ENCODE results near the gene ADISSP. TPM values are rescaled to one million over a fixed set of nuclear protein-coding genes. Genes with fewer than 3 reads are reported as not detected.

ADISSP gene
- total and polyA plus RNA-seq, 2 of the 13 experiments (the other 11 are each of a cell fraction or from before 2014, with no cell fraction given) = 38.3 to 90.6 TPM

DNA sequence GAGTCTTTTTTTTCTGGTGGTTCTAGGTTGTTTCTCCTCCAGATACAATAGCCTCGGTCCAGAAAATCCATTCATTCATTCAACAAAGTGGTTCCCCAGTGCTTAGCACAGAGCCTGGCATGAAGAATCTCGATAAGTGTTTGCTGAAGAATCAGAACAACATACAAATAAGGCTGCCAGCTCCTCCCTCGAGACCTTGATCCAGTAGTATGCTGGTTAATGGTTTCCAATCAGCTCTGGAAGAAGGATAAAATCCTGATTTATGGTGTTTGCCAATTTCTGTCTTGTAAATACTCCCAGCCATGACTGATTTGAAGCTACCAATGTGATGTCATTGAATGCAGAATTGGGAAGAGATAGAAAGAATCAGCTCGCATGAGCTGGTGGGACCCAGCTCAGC is 31.8 kb downstream of the ADISSP start:
- BruUV-seq (replicated peaks) = no TSS peak
- WGBS (ENCODE audit: low lambda C conversion rate) = 23% methylated on average over 4 of the region's 4 CpGs
- in situ Hi-C loops (cut with HindIII; ENCODE audit: extremely low pct_ligation_motif_present, low pct_unique_long_range_greater_than_20kb) (no loop called here), intact Hi-C loops (cut with micrococcal nuclease; ENCODE audit: unreplicated experiment) (no loop called here)
- Histone ChIP-seq H3K27me3 (ENCODE audit: control insufficient read depth in 1 of 2, insufficient read depth in 2 of 2, low read length in 2 of 2) (peaks cover 12 to 40% of the 10 kb centered on the region in 2 experiments), H3K4me3 (replicated peaks in 1 of 3; ENCODE audit: insufficient read depth in 1 of 3, low read depth in 2 of 3, low read length in 3 of 3) (no peak overlapping the region), H3K36me3 (replicated peaks in 1 of 2; ENCODE audit: control insufficient read depth in 1 of 2, insufficient read depth in 2 of 2, low read length in 2 of 2) (no peaks in the 10 kb centered on the region), H3K27ac (ENCODE audit: extremely low read length, insufficient read depth, low read length) (no peak overlapping the region), H3K79me2 (ENCODE audit: insufficient read depth, low read length) (no peaks in the 10 kb centered on the region), H4K20me1 (ENCODE audit: insufficient read depth, low read length) (no peaks in the 10 kb centered on the region), H3K9me3 (ENCODE audit: low read length) (no peaks in the 10 kb centered on the region), H3K4me2 (ENCODE audit: low read depth, low read length) (no peak overlapping the region), H3K4me1 (ENCODE audit: insufficient read depth, low read length) (peaks cover 42% of the 10 kb centered on the region), H2AFZ (ENCODE audit: low read length) (no peak overlapping the region), H3K9ac (ENCODE audit: insufficient read depth, low read depth, low read length) (no peak overlapping the region)
- POLR2A ChIA-PET = interaction anchor here (1.2 kb wide), 1 partner anchor 9 kb away, joined by 5 read pairs; no protein-coding TSS in a partner anchor
- CTCF ChIA-PET (ENCODE audit: low intra/inter-chr PET ratio, low total read pairs) = no interaction called here
- ATAC-seq (no peak), DNase-seq (ENCODE audit: low spot score) (no peak), FAIRE-seq (no peak)
- TF ChIP-seq HMG20A (CRISPR knock-in tag; IDR thresholded peaks at IDR 0.05; ENCODE audit: borderline replicate concordance) = no peak
- TF ChIP-seq, protein P1, sequence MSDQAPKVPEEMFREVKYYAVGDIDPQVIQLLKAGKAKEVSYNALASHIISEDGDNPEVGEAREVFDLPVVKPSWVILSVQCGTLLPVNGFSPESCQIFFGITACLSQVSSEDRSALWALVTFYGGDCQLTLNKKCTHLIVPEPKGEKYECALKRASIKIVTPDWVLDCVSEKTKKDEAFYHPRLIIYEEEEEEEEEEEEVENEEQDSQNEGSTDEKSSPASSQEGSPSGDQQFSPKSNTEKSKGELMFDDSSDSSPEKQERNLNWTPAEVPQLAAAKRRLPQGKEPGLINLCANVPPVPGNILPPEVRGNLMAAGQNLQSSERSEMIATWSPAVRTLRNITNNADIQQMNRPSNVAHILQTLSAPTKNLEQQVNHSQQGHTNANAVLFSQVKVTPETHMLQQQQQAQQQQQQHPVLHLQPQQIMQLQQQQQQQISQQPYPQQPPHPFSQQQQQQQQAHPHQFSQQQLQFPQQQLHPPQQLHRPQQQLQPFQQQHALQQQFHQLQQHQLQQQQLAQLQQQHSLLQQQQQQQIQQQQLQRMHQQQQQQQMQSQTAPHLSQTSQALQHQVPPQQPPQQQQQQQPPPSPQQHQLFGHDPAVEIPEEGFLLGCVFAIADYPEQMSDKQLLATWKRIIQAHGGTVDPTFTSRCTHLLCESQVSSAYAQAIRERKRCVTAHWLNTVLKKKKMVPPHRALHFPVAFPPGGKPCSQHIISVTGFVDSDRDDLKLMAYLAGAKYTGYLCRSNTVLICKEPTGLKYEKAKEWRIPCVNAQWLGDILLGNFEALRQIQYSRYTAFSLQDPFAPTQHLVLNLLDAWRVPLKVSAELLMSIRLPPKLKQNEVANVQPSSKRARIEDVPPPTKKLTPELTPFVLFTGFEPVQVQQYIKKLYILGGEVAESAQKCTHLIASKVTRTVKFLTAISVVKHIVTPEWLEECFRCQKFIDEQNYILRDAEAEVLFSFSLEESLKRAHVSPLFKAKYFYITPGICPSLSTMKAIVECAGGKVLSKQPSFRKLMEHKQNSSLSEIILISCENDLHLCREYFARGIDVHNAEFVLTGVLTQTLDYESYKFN (CRISPR knock-in tag; conservative IDR thresholded peaks at IDR 0.05) = no peak
- no peak for TF ChIP-seq ESRRA (CRISPR knock-in tag; IDR thresholded peaks at IDR 0.05; ENCODE audit: low read depth)
- no peak for TF ChIP-seq ZNF816 (CRISPR knock-in tag; IDR thresholded peaks at IDR 0.05; ENCODE audit: borderline replicate concordance)
- TF ChIP-seq HOXA5 (CRISPR knock-in tag; IDR thresholded peaks at IDR 0.05) = no peak
- TF ChIP-seq ZNF460 (CRISPR knock-in tag; IDR thresholded peaks at IDR 0.05; ENCODE audit: borderline replicate concordance) = no peak
- TF ChIP-seq MLLT10 (CRISPR knock-in tag; IDR thresholded peaks at IDR 0.05) = no peak
- TF ChIP-seq POLR2AphosphoS2 (IDR thresholded peaks at IDR 0.05; ENCODE audit: low read depth, low read length) = no peak
- no peak for TF ChIP-seq GATA4 (IDR thresholded peaks at IDR 0.05; ENCODE audit: borderline replicate concordance, low read depth)
- TF ChIP-seq ZNF546 (CRISPR knock-in tag; conservative IDR thresholded peaks at IDR 0.05) = no peak
- no peak for TF ChIP-seq DPF2 (CRISPR knock-in tag; IDR thresholded peaks at IDR 0.05; ENCODE audit: borderline replicate concordance, low read depth)
- TF ChIP-seq TCF12 (IDR thresholded peaks at IDR 0.05) = no peak
- no peak for TF ChIP-seq TCF12 (CRISPR knock-in tag; IDR thresholded peaks at IDR 0.05)
- TF ChIP-seq, protein P2, sequence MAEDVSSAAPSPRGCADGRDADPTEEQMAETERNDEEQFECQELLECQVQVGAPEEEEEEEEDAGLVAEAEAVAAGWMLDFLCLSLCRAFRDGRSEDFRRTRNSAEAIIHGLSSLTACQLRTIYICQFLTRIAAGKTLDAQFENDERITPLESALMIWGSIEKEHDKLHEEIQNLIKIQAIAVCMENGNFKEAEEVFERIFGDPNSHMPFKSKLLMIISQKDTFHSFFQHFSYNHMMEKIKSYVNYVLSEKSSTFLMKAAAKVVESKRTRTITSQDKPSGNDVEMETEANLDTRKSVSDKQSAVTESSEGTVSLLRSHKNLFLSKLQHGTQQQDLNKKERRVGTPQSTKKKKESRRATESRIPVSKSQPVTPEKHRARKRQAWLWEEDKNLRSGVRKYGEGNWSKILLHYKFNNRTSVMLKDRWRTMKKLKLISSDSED (CRISPR knock-in tag; IDR thresholded peaks at IDR 0.05) = no peak
- no peak for TF ChIP-seq SRSF4 (IDR thresholded peaks at IDR 0.05; ENCODE audit: low read depth, low read length, poor library complexity, severe bottlenecking)
- TF ChIP-seq, protein P3, sequence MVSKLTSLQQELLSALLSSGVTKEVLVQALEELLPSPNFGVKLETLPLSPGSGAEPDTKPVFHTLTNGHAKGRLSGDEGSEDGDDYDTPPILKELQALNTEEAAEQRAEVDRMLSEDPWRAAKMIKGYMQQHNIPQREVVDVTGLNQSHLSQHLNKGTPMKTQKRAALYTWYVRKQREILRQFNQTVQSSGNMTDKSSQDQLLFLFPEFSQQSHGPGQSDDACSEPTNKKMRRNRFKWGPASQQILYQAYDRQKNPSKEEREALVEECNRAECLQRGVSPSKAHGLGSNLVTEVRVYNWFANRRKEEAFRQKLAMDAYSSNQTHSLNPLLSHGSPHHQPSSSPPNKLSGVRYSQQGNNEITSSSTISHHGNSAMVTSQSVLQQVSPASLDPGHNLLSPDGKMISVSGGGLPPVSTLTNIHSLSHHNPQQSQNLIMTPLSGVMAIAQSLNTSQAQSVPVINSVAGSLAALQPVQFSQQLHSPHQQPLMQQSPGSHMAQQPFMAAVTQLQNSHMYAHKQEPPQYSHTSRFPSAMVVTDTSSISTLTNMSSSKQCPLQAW (CRISPR knock-in tag; IDR thresholded peaks at IDR 0.05) = no peak
- TF ChIP-seq, protein P4, sequence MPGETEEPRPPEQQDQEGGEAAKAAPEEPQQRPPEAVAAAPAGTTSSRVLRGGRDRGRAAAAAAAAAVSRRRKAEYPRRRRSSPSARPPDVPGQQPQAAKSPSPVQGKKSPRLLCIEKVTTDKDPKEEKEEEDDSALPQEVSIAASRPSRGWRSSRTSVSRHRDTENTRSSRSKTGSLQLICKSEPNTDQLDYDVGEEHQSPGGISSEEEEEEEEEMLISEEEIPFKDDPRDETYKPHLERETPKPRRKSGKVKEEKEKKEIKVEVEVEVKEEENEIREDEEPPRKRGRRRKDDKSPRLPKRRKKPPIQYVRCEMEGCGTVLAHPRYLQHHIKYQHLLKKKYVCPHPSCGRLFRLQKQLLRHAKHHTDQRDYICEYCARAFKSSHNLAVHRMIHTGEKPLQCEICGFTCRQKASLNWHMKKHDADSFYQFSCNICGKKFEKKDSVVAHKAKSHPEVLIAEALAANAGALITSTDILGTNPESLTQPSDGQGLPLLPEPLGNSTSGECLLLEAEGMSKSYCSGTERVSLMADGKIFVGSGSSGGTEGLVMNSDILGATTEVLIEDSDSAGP (CRISPR knock-in tag; IDR thresholded peaks at IDR 0.05; ENCODE audit: borderline replicate concordance) = no peak

Data from HepG2 (cell line).